Heart left ventricle (tissue), 13 donors: ENCODE measurements around the gene TRIM44.

Source experiments
- POLR2A ChIP-seq, 2 donors: fragments of 450-650 bp; IDR thresholded peaks; one replicate each; pipeline ENCODE4 v1.6.1; 2017; ENCODE audit warnings: antibody characterized with exemption in 2 of 2, mild to moderate bottlenecking in 2 of 2, moderate library complexity in 2 of 2
- TF ChIP-seq, protein P1 (sequence below), 12 donors: fragments of 200-600 bp; sonication (generic) in 4 of 12; IDR thresholded peaks; one replicate each; pipeline versions ENCODE4 v1.5.0 to v1.8.0; 2018 to 2022; ENCODE audit warnings: antibody characterized with exemption in 12 of 12, mild to moderate bottlenecking in 5 of 12
- donor health status: ischemic (EF 13 %, LVEDD 7.1; RV severe dilation, severe dysfunction).
- donor health status: DM: no; HTN: yes; CAD: no.
- donor health status: DM: no; HTN: no; CAD: no.
- donor health status: ischemic (EF 25% LVEDD 6.9; RV normal size, moderate dysfunction).
- donor health status: ischemic (EF 25% LVEDD 5.7; RV mildly dilated, moderate dysfunction).
- donor health status: ischemic (EF 35%, LVEDD 5.7; RV mildly dilated, moderate dysfunction).
- donor health status: nonischemic (EF 11% LVEDD 7.7; RV severe dilation, severe dysfunction).
- donor health status: DM: yes; HTN: yes; CAD: no.
- donor health status: PGD.
- donor health status: ischemic (EF 29% LVEDD 5.4; RV normal size, mild dysfunction).
- donor health status: nonischemic (EF 23%, LVEDD 6.1; RV moderate dilation, normal function).

DNA sequence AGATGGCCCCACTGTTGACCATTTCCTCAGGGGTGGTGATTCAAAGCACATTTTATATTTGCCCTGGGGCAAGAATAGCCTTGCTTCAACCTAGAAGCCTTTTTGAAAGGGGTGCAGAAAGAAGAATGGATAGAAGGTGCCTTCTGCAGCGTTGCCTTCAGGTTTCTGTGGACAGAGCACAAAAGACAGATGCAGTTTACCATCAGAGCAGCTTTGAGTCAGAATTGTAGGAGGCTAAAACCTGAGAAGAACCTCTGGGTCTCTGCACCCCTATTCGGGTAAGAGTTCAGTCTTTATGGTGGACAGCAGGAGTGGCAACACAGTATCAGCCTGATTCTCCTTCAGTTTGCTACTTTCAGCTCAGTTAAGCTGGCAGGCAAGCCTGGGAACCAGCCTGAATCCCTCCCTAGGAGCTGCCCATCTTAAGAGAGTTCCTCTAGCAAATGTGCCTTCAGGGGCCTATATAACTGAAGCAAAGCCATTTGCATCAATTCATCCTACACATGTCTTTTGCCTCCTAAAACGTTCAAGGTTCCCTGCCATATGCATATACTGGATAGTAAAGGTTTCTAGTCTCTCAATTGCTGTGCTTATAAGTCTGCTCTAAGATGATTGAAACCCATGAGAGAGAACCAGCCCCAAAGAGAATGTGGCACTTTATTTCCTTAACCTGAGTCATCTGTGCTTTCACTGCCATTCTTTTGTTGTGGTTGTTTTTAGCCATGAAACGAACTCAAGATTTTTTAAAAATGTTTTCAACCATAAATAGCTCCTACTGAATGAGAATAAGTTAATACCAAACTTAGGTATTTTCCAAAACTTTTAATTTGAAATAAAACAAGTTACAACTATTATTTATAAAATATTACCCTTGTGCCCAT lies 123.0 kb downstream of the TRIM44 start:
- TF ChIP-seq, protein P1, sequence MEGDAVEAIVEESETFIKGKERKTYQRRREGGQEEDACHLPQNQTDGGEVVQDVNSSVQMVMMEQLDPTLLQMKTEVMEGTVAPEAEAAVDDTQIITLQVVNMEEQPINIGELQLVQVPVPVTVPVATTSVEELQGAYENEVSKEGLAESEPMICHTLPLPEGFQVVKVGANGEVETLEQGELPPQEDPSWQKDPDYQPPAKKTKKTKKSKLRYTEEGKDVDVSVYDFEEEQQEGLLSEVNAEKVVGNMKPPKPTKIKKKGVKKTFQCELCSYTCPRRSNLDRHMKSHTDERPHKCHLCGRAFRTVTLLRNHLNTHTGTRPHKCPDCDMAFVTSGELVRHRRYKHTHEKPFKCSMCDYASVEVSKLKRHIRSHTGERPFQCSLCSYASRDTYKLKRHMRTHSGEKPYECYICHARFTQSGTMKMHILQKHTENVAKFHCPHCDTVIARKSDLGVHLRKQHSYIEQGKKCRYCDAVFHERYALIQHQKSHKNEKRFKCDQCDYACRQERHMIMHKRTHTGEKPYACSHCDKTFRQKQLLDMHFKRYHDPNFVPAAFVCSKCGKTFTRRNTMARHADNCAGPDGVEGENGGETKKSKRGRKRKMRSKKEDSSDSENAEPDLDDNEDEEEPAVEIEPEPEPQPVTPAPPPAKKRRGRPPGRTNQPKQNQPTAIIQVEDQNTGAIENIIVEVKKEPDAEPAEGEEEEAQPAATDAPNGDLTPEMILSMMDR (IDR thresholded peaks at IDR 0.05) = no peak
- no peak for TF ChIP-seq POLR2A (IDR thresholded peaks at IDR 0.05)
